ENCODE results near the gene TNFRSF11A. TPM values are rescaled to one million over a fixed set of nuclear protein-coding genes. Genes with fewer than 3 reads are reported as not detected.

TNFRSF11A gene
- total and polyA plus RNA-seq, 9 donors = 2.0 to 3.8 (median 2.9) TPM

DNA sequence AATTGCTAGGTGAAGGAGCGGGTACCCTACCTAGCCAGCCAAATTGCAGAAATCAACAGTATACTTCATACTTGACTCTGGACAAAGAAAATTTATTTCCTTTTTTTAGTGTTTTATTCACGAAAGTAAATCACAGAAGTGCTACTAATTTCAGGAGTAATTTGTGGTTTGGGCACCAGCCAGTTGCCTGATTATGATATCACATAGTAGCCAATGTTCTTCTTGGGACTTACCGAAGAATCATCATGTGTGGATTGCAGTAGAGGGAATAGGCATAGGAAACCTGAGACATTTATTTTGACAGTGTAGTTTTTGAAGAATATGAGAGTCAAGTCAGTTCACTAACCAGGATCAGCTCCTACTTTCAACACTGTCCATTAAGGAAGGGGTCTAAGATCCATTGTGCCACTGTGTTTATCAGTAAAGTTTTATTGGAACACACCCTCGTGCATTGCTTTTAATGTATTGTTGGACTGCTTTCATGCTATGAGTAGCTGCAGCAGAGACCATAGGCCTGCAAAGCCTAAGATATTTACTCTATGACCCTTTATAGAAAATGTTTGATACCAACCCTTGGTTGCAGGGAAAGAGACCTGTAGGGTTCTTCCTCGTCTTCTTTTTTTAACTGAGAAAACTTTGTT, 32.1 kb downstream of the TNFRSF11A start:
- H3K36me3 ChIP-seq (ENCODE audit: control insufficient read depth, insufficient read depth, low read length) = no peaks in the 10 kb centered on the region
- H3K4me1 ChIP-seq (ENCODE audit: control insufficient read depth, insufficient read depth, low read length) = no peaks in the 10 kb centered on the region
- no peak for DNase-seq
- H3K27me3 ChIP-seq (ENCODE audit: control insufficient read depth, insufficient read depth, low read length) = no peaks in the 10 kb centered on the region
- H3K9me3 ChIP-seq (replicated peaks; ENCODE audit: control insufficient read depth, low read depth, low read length) = no peaks in the 10 kb centered on the region
- H3K4me3 ChIP-seq (ENCODE audit: low read length) = no peak overlapping the region
- no peak overlapping the region for H3K27ac ChIP-seq (ENCODE audit: low read length)
- WGBS (ENCODE audit: insufficient coverage) = 92% methylated on average over 1 of the region's 5 CpGs

DNA sequence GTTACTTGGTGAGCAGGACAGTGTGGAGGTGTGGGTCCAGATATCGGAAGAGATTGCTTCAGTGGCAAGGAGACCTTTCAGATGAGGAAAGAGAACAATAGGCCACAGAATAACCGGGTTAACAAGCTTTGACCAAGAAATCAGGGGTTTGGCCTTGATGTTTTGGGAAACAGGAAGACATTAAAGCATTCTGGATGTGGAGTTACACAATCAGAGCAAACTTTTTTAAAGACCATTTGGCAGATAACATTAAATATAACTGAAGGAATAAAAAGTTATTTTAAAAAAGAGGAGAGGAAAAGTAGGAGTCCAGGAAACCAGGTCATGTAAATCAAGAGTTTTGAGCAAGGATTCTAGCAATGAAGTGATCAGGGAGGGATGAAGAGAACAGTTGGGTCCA, 35.7 kb downstream of the TNFRSF11A start:
- no peaks in the 10 kb centered on the region for H3K36me3 ChIP-seq (ENCODE audit: control insufficient read depth, insufficient read depth, low read length)
- H3K4me3 ChIP-seq (ENCODE audit: low read length) = no peak overlapping the region
- H3K9me3 ChIP-seq (replicated peaks; ENCODE audit: control insufficient read depth, low read depth, low read length) = no peaks in the 10 kb centered on the region
- DNase-seq = no peak
- H3K27ac ChIP-seq (ENCODE audit: low read length) = no peak overlapping the region
- H3K4me1 ChIP-seq (ENCODE audit: control insufficient read depth, insufficient read depth, low read length) = no peaks in the 10 kb centered on the region
- WGBS (ENCODE audit: insufficient coverage) = 100% methylated on average over 1 of the region's 2 CpGs
- no peaks in the 10 kb centered on the region for H3K27me3 ChIP-seq (ENCODE audit: control insufficient read depth, insufficient read depth, low read length)

- H3K27ac ChIP-seq (ENCODE audit: low read length) = no peak overlapping the region
- no peaks in the 10 kb centered on the region for H3K9me3 ChIP-seq (replicated peaks; ENCODE audit: control insufficient read depth, low read depth, low read length)
- H3K4me1 ChIP-seq (ENCODE audit: control insufficient read depth, insufficient read depth, low read length) = no peaks in the 10 kb centered on the region
- H3K27me3 ChIP-seq (ENCODE audit: control insufficient read depth, insufficient read depth, low read length) = no peaks in the 10 kb centered on the region
- DNase-seq = no peak
- no peak overlapping the region for H3K4me3 ChIP-seq (ENCODE audit: low read length)
- 85% methylated on average over 6 of the region's 7 CpGs for WGBS (ENCODE audit: insufficient coverage)
- H3K36me3 ChIP-seq (ENCODE audit: control insufficient read depth, insufficient read depth, low read length) = no peaks in the 10 kb centered on the region
These were observed 36.2 kb downstream of the TNFRSF11A start for GRCh38 chr18:62361288-62361687.

GRCh38 chr18:62364558-62364957, 39.4 kb downstream of the TNFRSF11A start:
- DNase-seq = no peak
- WGBS (ENCODE audit: insufficient coverage) = no CpG with 5 or more reads among the region's 5 CpGs
- no peak overlapping the region for H3K27ac ChIP-seq (ENCODE audit: low read length)
- no peaks in the 10 kb centered on the region for H3K27me3 ChIP-seq (ENCODE audit: control insufficient read depth, insufficient read depth, low read length)
- H3K4me1 ChIP-seq (ENCODE audit: control insufficient read depth, insufficient read depth, low read length) = no peaks in the 10 kb centered on the region
- no peak overlapping the region for H3K4me3 ChIP-seq (ENCODE audit: low read length)
- H3K9me3 ChIP-seq (replicated peaks; ENCODE audit: control insufficient read depth, low read depth, low read length) = no peaks in the 10 kb centered on the region
- peaks cover 2% of the 10 kb centered on the region for H3K36me3 ChIP-seq (ENCODE audit: control insufficient read depth, insufficient read depth, low read length)

GRCh38 chr18:62365420-62365819, 40.3 kb downstream of the TNFRSF11A start:
- DNase-seq = no peak
- no peaks in the 10 kb centered on the region for H3K27me3 ChIP-seq (ENCODE audit: control insufficient read depth, insufficient read depth, low read length)
- H3K36me3 ChIP-seq (ENCODE audit: control insufficient read depth, insufficient read depth, low read length) = peaks cover 2% of the 10 kb centered on the region
- WGBS (ENCODE audit: insufficient coverage) = no CpG with 5 or more reads among the region's 2 CpGs
- no peaks in the 10 kb centered on the region for H3K9me3 ChIP-seq (replicated peaks; ENCODE audit: control insufficient read depth, low read depth, low read length)
- no peak overlapping the region for H3K27ac ChIP-seq (ENCODE audit: low read length)
- H3K4me3 ChIP-seq (ENCODE audit: low read length) = no peak overlapping the region
- no peaks in the 10 kb centered on the region for H3K4me1 ChIP-seq (ENCODE audit: control insufficient read depth, insufficient read depth, low read length)

DNA sequence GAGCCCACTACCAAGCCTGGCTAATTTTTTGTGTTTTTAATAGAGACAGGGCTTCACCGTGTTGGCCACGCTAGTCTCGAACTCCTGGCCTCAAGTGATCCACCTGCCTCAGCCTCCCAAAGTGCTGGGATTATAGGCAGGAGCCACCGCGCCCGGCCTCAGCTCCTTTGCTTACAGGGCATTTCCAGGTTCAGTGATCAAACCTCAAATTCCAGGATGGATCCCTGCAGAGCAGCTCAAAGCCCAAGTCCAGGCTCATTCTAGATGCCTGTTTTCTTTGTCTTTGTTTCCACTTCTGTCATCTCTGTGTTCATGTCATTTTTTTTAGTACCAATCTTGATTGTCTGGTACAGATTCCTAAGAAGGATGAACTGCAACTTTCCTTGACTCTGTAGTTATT, 41.9 kb downstream of the TNFRSF11A start:
- peaks cover 2% of the 10 kb centered on the region for H3K36me3 ChIP-seq (ENCODE audit: control insufficient read depth, insufficient read depth, low read length)
- H3K4me3 ChIP-seq (ENCODE audit: low read length) = no peak overlapping the region
- H3K9me3 ChIP-seq (replicated peaks; ENCODE audit: control insufficient read depth, low read depth, low read length) = no peaks in the 10 kb centered on the region
- no peaks in the 10 kb centered on the region for H3K27me3 ChIP-seq (ENCODE audit: control insufficient read depth, insufficient read depth, low read length)
- no peak for DNase-seq
- peaks cover 9% of the 10 kb centered on the region for H3K4me1 ChIP-seq (ENCODE audit: control insufficient read depth, insufficient read depth, low read length)
- WGBS (ENCODE audit: insufficient coverage) = 89% methylated on average over 6 of the region's 6 CpGs
- H3K27ac ChIP-seq (ENCODE audit: low read length) = no peak overlapping the region

GRCh38 chr18:62368100-62368499, 43.0 kb downstream of the TNFRSF11A start:
- DNase-seq = no peak
- Histone ChIP-seq H3K4me3 (ENCODE audit: low read length) (no peak overlapping the region), H3K4me1 (ENCODE audit: control insufficient read depth, insufficient read depth, low read length) (peaks cover 11% of the 10 kb centered on the region), H3K27me3 (ENCODE audit: control insufficient read depth, insufficient read depth, low read length) (no peaks in the 10 kb centered on the region), H3K36me3 (ENCODE audit: control insufficient read depth, insufficient read depth, low read length) (peaks cover 2% of the 10 kb centered on the region), H3K27ac (ENCODE audit: low read length) (no peak overlapping the region), H3K9me3 (replicated peaks; ENCODE audit: control insufficient read depth, low read depth, low read length) (no peaks in the 10 kb centered on the region)
- no CpG with 5 or more reads among the region's 2 CpGs for WGBS (ENCODE audit: insufficient coverage)

GRCh38 chr18:62369129-62369644, 44.1 kb downstream of the TNFRSF11A start:
- Histone ChIP-seq H3K4me3 (ENCODE audit: low read length) (no peak overlapping the region), H3K27ac (ENCODE audit: low read length) (no peak overlapping the region), H3K4me1 (ENCODE audit: control insufficient read depth, insufficient read depth, low read length) (peaks cover 11% of the 10 kb centered on the region), H3K9me3 (replicated peaks; ENCODE audit: control insufficient read depth, low read depth, low read length) (no peaks in the 10 kb centered on the region), H3K36me3 (ENCODE audit: control insufficient read depth, insufficient read depth, low read length) (peaks cover 2% of the 10 kb centered on the region), H3K27me3 (ENCODE audit: control insufficient read depth, insufficient read depth, low read length) (no peaks in the 10 kb centered on the region)
- no peak for DNase-seq
- WGBS (ENCODE audit: insufficient coverage) = 89% methylated on average over 9 of the region's 9 CpGs

DNA sequence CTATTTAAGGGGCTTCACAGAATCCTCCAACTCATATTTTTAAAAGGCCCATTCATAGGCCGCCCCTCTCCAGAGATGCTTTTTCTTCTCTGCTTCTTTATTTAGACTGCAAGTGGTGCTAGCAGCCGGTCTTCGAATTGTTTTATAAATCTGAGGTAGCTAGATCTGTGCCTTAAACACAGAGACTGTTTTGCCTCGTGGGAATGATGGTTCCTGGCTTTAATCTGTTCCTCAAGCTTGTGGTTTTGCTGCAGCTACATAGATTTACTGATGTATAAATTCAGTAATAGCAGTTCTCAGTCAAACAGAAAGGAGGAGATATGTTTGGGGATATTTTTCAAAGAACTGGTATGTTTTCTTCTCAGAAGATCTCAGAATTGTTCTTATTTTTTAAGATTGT, 45.3 kb downstream of the TNFRSF11A start:
- no peak overlapping the region for H3K4me3 ChIP-seq (ENCODE audit: low read length)

GRCh38 chr18:62371436-62371835, 46.3 kb downstream of the TNFRSF11A start:
- H3K4me1 ChIP-seq (ENCODE audit: control insufficient read depth, insufficient read depth, low read length) = peaks cover 11% of the 10 kb centered on the region
- no peaks in the 10 kb centered on the region for H3K9me3 ChIP-seq (replicated peaks; ENCODE audit: control insufficient read depth, low read depth, low read length)
- H3K27me3 ChIP-seq (ENCODE audit: control insufficient read depth, insufficient read depth, low read length) = no peaks in the 10 kb centered on the region
- peaks cover 2% of the 10 kb centered on the region for H3K36me3 ChIP-seq (ENCODE audit: control insufficient read depth, insufficient read depth, low read length)
- no peak overlapping the region for H3K27ac ChIP-seq (ENCODE audit: low read length)
- H3K4me3 ChIP-seq (ENCODE audit: low read length) = no peak overlapping the region
- whole genome bisulfite sequencing (ENCODE audit: insufficient coverage) = 15% methylated on average over 6 of the region's 10 CpGs
- peak; percentile 41 for DNase-seq

More for the DNA sequence above, 45.3 kb downstream of the TNFRSF11A start:
- Histone ChIP-seq H3K9me3 (replicated peaks; ENCODE audit: control insufficient read depth, low read depth, low read length) (no peaks in the 10 kb centered on the region), H3K36me3 (ENCODE audit: control insufficient read depth, insufficient read depth, low read length) (peaks cover 2% of the 10 kb centered on the region), H3K4me1 (ENCODE audit: control insufficient read depth, insufficient read depth, low read length) (peaks cover 11% of the 10 kb centered on the region), H3K27me3 (ENCODE audit: control insufficient read depth, insufficient read depth, low read length) (no peaks in the 10 kb centered on the region), H3K27ac (ENCODE audit: low read length) (no peak overlapping the region)
- DNase-seq = peak; percentile 31
- WGBS (ENCODE audit: insufficient coverage) = 40% methylated on average over 3 of the region's 4 CpGs

- Histone ChIP-seq H3K4me3 (ENCODE audit: low read length) (no peak overlapping the region), H3K27me3 (ENCODE audit: control insufficient read depth, insufficient read depth, low read length) (no peaks in the 10 kb centered on the region), H3K36me3 (ENCODE audit: control insufficient read depth, insufficient read depth, low read length) (peaks cover 2% of the 10 kb centered on the region), H3K4me1 (ENCODE audit: control insufficient read depth, insufficient read depth, low read length) (peaks cover 11% of the 10 kb centered on the region), H3K27ac (ENCODE audit: low read length) (no peak overlapping the region), H3K9me3 (replicated peaks; ENCODE audit: control insufficient read depth, low read depth, low read length) (no peaks in the 10 kb centered on the region)
- DNase-seq = no peak
- 84% methylated on average over 3 of the region's 5 CpGs for WGBS (ENCODE audit: insufficient coverage)
These were observed 47.0 kb downstream of the TNFRSF11A start for GRCh38 chr18:62372156-62372555.
